Thyroid gland (tissue), 4 donors: Measurements from ENCODE around the gene ZNF354C. TPM values are rescaled to one million over a fixed set of nuclear protein-coding genes. Genes with fewer than 3 reads are reported as not detected.

ENCODE experiments used
- DNase-seq, 2 donors: peaks; one replicate each; pipeline ENCODE4 v3.0.0-alpha.2; 2019
- H3K27ac ChIP-seq, 3 donors: fragments of 200-600 bp; sonication (generic); 1 replicate in 2 of 3; 2 replicates in 1 of 3; pipeline ENCODE4 v1.5.1; 2016 to 2019; ENCODE audit warnings: mild to moderate bottlenecking in 1 of 3, moderate library complexity in 1 of 3
- H3K27me3 ChIP-seq: fragments of 200-600 bp; sonication (generic); one replicate; pipeline ENCODE4 v1.5.1; 2019
- H3K36me3 ChIP-seq, 2 donors: fragments of 200-600 bp; sonication (generic); one replicate each; pipeline ENCODE4 v1.5.1; 2016 to 2019
- H3K4me1 ChIP-seq, 2 donors: fragments of 200-600 bp; sonication (generic); one replicate each; pipeline ENCODE4 v1.5.1; 2017 to 2019
- H3K4me3 ChIP-seq, 3 donors: fragments of 200-600 bp; sonication (generic); replicated peaks in 1 of 3; 1 replicate in 2 of 3; 2 replicates in 1 of 3; pipeline ENCODE4 v1.5.1; 2016; ENCODE audit warnings: mild to moderate bottlenecking in 1 of 3
- H3K9me3 ChIP-seq: fragments of 200-600 bp; sonication (generic); one replicate; pipeline ENCODE4 v1.5.1; 2017
- CTCF ChIP-seq, 6 experiments: fragments of 200-600 bp in 3 of 6; fragments of 450-650 bp in 3 of 6; sonication (generic) in 3 of 6; IDR thresholded peaks; one replicate each; pipeline ENCODE4 v1.5.1; 2016 to 2019; ENCODE audit warnings: antibody characterized with exemption in 6 of 6, mild to moderate bottlenecking in 2 of 6, inconsistent platforms in 1 of 6, moderate library complexity in 1 of 6
- POLR2A ChIP-seq, 2 donors: fragments of 450-650 bp; IDR thresholded peaks; one replicate each; pipeline ENCODE4 v1.6.1; 2017; ENCODE audit warnings: antibody characterized with exemption in 2 of 2, mild to moderate bottlenecking in 2 of 2, moderate library complexity in 1 of 2
- WGBS, 2 donors: methylation state at CpG; one replicate each; pipeline ENCODE4 v1.1.5; 2017; 5-methylcytosine and 5-hydroxymethylcytosine counted together
- intact Hi-C: fragments of 100-400 bp; cut with DNase I; formaldehyde crosslinking; loops from one replicate; pipeline ENCODE4 v1.15.1; 2023
- total RNA-seq, 4 donors: library from RNA; depleted of rRNA; stranded (reverse); fragments of >200 nt; gene quantifications; one replicate each; pipeline ENCODE4 v1.2.3, GENCODE V29; 2016

The ZNF354C gene
- total RNA-seq, 4 donors from 2014 or later, result 8.0 to 15.9 (median 9.8) TPM

- H3K27ac ChIP-seq, result no peak overlapping the region
- no peaks in the 10 kb centered on the region for H3K27me3 ChIP-seq
- no peak overlapping the region for H3K4me3 ChIP-seq
- no peaks in the 10 kb centered on the region for H3K4me1 ChIP-seq
- DNase-seq, result no peak
- no peaks in the 10 kb centered on the region for H3K9me3 ChIP-seq
- 88 to 95% methylated on average over 10 of the region's 10 CpGs for WGBS, 2 donors
- no peaks in the 10 kb centered on the region for H3K36me3 ChIP-seq
- TF ChIP-seq CTCF (IDR thresholded peaks at IDR 0.05), result no peak
- no peak for TF ChIP-seq POLR2A (IDR thresholded peaks at IDR 0.05)
- intact Hi-C loops, result no loop called here
Measured at GRCh38 chr5:179118756-179119414, 58.7 kb downstream of the ZNF354C start.

GRCh38 chr5:179119415-179120170, 59.4 kb downstream of the ZNF354C start:
- no peak overlapping the region for H3K4me3 ChIP-seq
- H3K27ac ChIP-seq, result no peak overlapping the region
- H3K36me3 ChIP-seq, result no peaks in the 10 kb centered on the region
- no peaks in the 10 kb centered on the region for H3K4me1 ChIP-seq
- H3K27me3 ChIP-seq, result no peaks in the 10 kb centered on the region
- 94 to 96% methylated on average over 9 to 11 of the region's 15 CpGs for WGBS, 2 donors
- H3K9me3 ChIP-seq, result no peaks in the 10 kb centered on the region
- intact Hi-C loops, result no loop called here
- no peak for TF ChIP-seq POLR2A (IDR thresholded peaks at IDR 0.05)
- TF ChIP-seq CTCF (IDR thresholded peaks at IDR 0.05), result no peak
- no peak for DNase-seq

- TF ChIP-seq CTCF (IDR thresholded peaks at IDR 0.05) (no peak), POLR2A (IDR thresholded peaks at IDR 0.05) (no peak)
- Histone ChIP-seq H3K4me1 (no peaks in the 10 kb centered on the region), H3K27ac (no peak overlapping the region), H3K36me3 (no peaks in the 10 kb centered on the region), H3K9me3 (no peaks in the 10 kb centered on the region), H3K4me3 (no peak overlapping the region), H3K27me3 (no peaks in the 10 kb centered on the region)
- DNase-seq, result no peak
- 96% methylated on average over 29 to 35 of the region's 35 CpGs for WGBS, 2 donors
- intact Hi-C loops, result no loop called here
Measured at GRCh38 chr5:179120421-179120861, 60.3 kb downstream of the ZNF354C start.

- Histone ChIP-seq H3K4me1 (no peaks in the 10 kb centered on the region), H3K4me3 (no peak overlapping the region), H3K27me3 (no peaks in the 10 kb centered on the region), H3K36me3 (no peaks in the 10 kb centered on the region), H3K27ac (no peak overlapping the region), H3K9me3 (no peaks in the 10 kb centered on the region)
- intact Hi-C loops, result no loop called here
- WGBS, 2 donors, result 82 to 94% methylated on average over 64 to 71 of the region's 75 CpGs
- no peak for DNase-seq
- TF ChIP-seq POLR2A (IDR thresholded peaks at IDR 0.05) (no peak), CTCF (IDR thresholded peaks at IDR 0.05) (no peak)
Measured at GRCh38 chr5:179120951-179121666, 60.9 kb downstream of the ZNF354C start.
